Activated CD8-positive, alpha-beta memory T cell treated with anti-CD3 and anti-CD28 coated beads, Interleukin-2, amount 50 U/mL, for 24 hours (primary cell): ENCODE data around the gene DPYSL4.

Experiments used
- DNase-seq: peaks from one replicate; pipeline ENCODE4 v3.0.0-alpha.2; 2020; ENCODE audit errors: extremely low read depth

Gene DPYSL4

GRCh38 chr10:132163826-132164515 lies 22.8 kb upstream of the DPYSL4 start:
- no peak for DNase-seq

GRCh38 chr10:132164761-132165278 lies 21.9 kb upstream of the DPYSL4 start:
- no peak for DNase-seq

- DNase-seq = no peak
These were observed 21.2 kb upstream of the DPYSL4 start for GRCh38 chr10:132165416-132165980.

GRCh38 chr10:132166216-132166950 lies 20.4 kb upstream of the DPYSL4 start:
- DNase-seq = no peak

- no peak for DNase-seq
These were observed 19.6 kb upstream of the DPYSL4 start for GRCh38 chr10:132167041-132167674.

- DNase-seq = no peak
These were observed 18.8 kb upstream of the DPYSL4 start for GRCh38 chr10:132167976-132168375.

GRCh38 chr10:132168571-132169030 lies 18.1 kb upstream of the DPYSL4 start:
- no peak for DNase-seq

GRCh38 chr10:132169031-132169765 lies 17.6 kb upstream of the DPYSL4 start:
- no peak for DNase-seq

- no peak for DNase-seq
These were observed 16.8 kb upstream of the DPYSL4 start for GRCh38 chr10:132169766-132170560.

GRCh38 chr10:132170561-132171361 lies 16.0 kb upstream of the DPYSL4 start:
- DNase-seq = no peak

- DNase-seq = no peak
These were observed 14.4 kb upstream of the DPYSL4 start for GRCh38 chr10:132172091-132173066.

GRCh38 chr10:132173185-132173584 lies 13.6 kb upstream of the DPYSL4 start:
- DNase-seq = no peak

GRCh38 chr10:132174237-132174636 lies 12.5 kb upstream of the DPYSL4 start:
- no peak for DNase-seq

GRCh38 chr10:132175408-132175807 lies 11.3 kb upstream of the DPYSL4 start:
- DNase-seq = no peak

- DNase-seq = no peak
These were observed 10.7 kb upstream of the DPYSL4 start for GRCh38 chr10:132175907-132176581.

- no peak for DNase-seq
These were observed 9.9 kb upstream of the DPYSL4 start for GRCh38 chr10:132176623-132177500.

- no peak for DNase-seq
These were observed 8.7 kb upstream of the DPYSL4 start for GRCh38 chr10:132178046-132178445.
